ENCODE results near the gene NOTCH1. TPM values are rescaled to one million over a fixed set of nuclear protein-coding genes. Genes with fewer than 3 reads are reported as not detected.
A peak's percentile ranks its signal among the peaks of the same experiment; 100 is the strongest.

The NOTCH1 gene
- total and polyA plus RNA-seq, 2 of the 13 experiments (the other 11 are each of a cell fraction or from before 2014, with no cell fraction given): 0.09 to 0.35 TPM

DNA sequence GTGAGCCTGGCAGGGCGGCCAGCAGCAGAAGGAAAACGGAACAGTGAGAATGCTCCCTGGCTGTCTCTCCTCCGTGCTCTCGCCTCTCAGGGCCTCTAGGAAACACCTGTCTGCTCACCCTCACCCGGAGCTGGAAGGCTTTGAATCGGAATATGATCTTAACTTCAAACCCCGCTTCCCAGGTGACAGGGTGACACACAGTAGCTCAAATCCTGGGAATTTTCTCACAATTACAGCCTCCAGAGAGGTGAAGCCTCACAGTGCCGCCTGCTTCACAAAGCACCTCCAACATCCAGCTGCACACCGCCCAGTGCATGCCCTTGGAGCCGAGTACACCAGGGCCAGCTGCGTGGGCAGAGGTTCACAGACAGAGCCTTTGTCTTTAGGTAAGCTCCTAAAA lies 75.5 kb downstream of the NOTCH1 start (continued):
- TF ChIP-seq HMGXB3 (CRISPR knock-in tag; IDR thresholded peaks at IDR 0.05; ENCODE audit: borderline replicate concordance): no peak

GRCh38 chr9:136467766-136468165 lies 78.1 kb downstream of the NOTCH1 start:
- BruUV-seq (replicated peaks): no TSS peak
- Histone ChIP-seq H2AFZ (ENCODE audit: low read length) (no peak overlapping the region), H3K79me2 (ENCODE audit: insufficient read depth, low read length) (no peaks in the 10 kb centered on the region), H3K36me3 (replicated peaks in 1 of 2; ENCODE audit: control insufficient read depth in 1 of 2, insufficient read depth in 2 of 2, low read length in 2 of 2) (peaks cover 52 to 96% of the 10 kb centered on the region in 2 experiments), H3K9ac (ENCODE audit: insufficient read depth, low read depth, low read length) (no peak overlapping the region), H3K4me1 (ENCODE audit: insufficient read depth, low read length) (no peaks in the 10 kb centered on the region), H3K9me3 (ENCODE audit: low read length) (no peaks in the 10 kb centered on the region), H3K4me3 (replicated peaks in 1 of 3; ENCODE audit: insufficient read depth in 1 of 3, low read depth in 2 of 3, low read length in 3 of 3) (no peak overlapping the region), H4K20me1 (ENCODE audit: insufficient read depth, low read length) (peaks cover 3% of the 10 kb centered on the region; the same call in 1 of the 2 replicates), H3K27me3 (ENCODE audit: control insufficient read depth in 1 of 2, insufficient read depth in 2 of 2, low read length in 2 of 2) (no peaks in the 10 kb centered on the region), H3K27ac (ENCODE audit: extremely low read length, insufficient read depth, low read length) (no peak overlapping the region), H3K4me2 (ENCODE audit: low read depth, low read length) (no peak overlapping the region)
- 97% methylated on average over 15 of the region's 15 CpGs for WGBS (ENCODE audit: low lambda C conversion rate)
- ChIA-PET POLR2A (no interaction called here), CTCF (ENCODE audit: low intra/inter-chr PET ratio, low total read pairs) (no interaction called here)
- FAIRE-seq (no peak), ATAC-seq (no peak), DNase-seq (ENCODE audit: low spot score) (no peak)
- peak; percentile 23 for TF ChIP-seq AGO2 (optimal IDR thresholded peaks at IDR 0.05; ENCODE audit: low read depth, low read length)
- TF ChIP-seq, protein P1, sequence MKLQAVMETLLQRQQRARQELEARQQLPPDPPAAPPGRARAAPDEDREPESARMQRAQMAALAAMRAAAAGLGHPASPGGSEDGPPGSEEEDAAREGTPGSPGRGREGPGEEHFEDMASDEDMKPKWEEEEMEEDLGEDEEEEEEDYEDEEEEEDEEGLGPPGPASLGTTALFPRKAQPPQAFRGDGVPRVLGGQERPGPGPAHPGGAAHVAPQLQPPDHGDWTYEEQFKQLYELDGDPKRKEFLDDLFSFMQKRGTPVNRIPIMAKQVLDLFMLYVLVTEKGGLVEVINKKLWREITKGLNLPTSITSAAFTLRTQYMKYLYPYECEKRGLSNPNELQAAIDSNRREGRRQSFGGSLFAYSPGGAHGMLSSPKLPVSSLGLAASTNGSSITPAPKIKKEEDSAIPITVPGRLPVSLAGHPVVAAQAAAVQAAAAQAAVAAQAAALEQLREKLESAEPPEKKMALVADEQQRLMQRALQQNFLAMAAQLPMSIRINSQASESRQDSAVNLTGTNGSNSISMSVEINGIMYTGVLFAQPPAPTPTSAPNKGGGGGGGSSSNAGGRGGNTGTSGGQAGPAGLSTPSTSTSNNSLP (IDR thresholded peaks at IDR 0.05; ENCODE audit: low read depth, low read length): no peak
- intact Hi-C loops (cut with micrococcal nuclease; ENCODE audit: unreplicated experiment) (no loop called here), in situ Hi-C loops (cut with HindIII; ENCODE audit: extremely low pct_ligation_motif_present, low pct_unique_long_range_greater_than_20kb) (no loop called here)
